C4-2B (cell line): ENCODE results near the gene NOX5.

Experiments used
- CTCF ChIP-seq: fragments of 450-650 bp; conservative IDR thresholded peaks from 2 replicates; pipeline ENCODE4 v1.5.1; 2017; ENCODE audit warnings: mild to moderate bottlenecking
- ZFX ChIP-seq: fragments of 450-650 bp; IDR thresholded peaks from 2 replicates; pipeline ENCODE4 v1.6.1; 2017

GRCh38 chr15:69016021-69016595, 1.6 kb downstream of the NOX5 start:
- TF ChIP-seq CTCF (no peak), ZFX (no peak)
